HCEC 1CT (cell line): ENCODE measurements around the gene SCN1A.
"Not testable (repeated sequence)": the region's sequence is repeated elsewhere in the genome, so short reads cannot be mapped to it uniquely, and the experiment has no call there.

Source experiments
- DNase-seq: peaks from one replicate; pipeline ENCODE4 v3.0.0-alpha.2; 2017

SCN1A gene

DNA sequence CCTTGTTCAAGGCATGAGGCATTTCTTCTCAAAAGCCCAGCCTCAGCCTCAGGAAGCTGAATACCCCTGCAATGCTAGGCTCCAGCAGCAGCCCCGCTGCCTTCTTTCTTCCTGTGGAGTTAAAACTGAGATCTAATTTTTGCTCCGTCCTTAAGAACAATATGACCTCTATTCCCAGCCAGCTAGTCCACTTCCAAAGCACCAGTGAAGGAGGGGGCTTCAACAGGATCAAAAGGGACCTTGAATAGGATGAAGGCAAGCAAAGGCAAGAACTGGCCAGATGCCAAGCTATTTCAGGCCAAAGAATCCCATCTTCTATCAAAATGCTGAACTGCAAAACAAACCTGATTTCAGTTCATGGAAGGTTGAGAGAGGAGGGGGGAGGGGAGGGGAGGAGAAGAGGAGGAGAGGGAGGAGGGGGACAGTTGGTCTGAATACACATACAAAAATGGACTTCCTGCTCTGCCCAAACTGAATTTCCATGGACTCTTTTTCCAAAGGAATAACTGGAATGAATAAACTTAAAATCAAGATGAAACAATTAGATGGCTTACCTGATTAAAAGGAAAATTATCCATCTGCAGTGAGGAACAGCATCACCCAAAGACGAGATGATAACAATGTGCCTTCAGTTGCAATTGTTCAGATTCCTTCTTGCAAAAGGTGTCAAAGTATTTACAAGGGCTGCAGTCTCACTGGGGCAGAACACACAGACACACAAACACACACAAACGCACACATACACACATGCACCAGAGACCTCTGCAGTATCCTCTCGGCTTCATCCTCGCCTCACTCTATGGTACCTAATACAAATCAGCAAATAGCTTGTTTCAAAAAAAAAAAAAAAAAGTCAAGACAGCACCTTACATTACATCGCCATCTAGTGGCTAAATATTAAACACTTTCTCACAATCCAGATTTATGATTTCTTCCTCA, at the start of gene SCN1A:
Gene SCN1A (minus strand): TSS at position 804 of the 939 bp plus-strand sequence. CDS start 54,399 bp downstream, outside the sequence.
- DNase-seq = peak; percentile 46

DNA sequence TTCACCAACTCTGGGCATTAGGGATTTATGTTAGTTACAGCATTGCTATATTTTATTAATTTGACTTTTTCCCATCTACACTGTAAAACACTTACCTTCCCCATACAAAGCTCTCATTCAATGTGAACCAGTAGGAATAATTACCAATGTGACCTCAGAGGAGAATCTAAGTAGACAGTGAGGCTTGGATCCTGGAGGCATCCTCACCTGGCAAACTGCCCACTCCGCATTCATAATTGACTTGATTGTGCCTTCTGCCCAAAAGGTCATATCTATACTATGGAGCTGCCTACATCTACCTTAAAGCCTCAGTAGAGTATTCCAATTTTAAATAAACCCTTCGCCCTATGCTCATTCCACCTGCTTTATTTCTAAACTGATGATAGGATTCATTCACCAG, 45.4 kb upstream of the SCN1A start:
- no peak for DNase-seq

DNA sequence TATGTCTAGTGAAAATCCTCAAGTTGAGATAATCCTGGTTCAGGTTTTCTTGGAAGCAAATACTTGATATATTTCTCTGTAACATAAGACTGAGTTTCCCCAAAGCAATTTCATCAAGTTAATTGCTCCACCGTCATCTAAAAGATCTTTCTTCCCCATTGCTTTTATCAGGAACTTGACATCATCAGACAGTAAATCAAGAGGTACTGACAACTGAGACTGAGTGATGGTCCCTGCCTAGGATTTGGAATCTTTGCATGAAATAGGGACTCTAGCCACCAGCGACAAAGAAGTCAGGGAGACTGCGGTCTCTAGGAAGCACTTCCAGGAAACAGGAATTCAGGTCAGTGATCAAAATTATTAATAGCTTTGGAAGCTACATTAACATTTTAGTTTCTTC, 43.4 kb upstream of the SCN1A start:
- DNase-seq = no peak

DNA sequence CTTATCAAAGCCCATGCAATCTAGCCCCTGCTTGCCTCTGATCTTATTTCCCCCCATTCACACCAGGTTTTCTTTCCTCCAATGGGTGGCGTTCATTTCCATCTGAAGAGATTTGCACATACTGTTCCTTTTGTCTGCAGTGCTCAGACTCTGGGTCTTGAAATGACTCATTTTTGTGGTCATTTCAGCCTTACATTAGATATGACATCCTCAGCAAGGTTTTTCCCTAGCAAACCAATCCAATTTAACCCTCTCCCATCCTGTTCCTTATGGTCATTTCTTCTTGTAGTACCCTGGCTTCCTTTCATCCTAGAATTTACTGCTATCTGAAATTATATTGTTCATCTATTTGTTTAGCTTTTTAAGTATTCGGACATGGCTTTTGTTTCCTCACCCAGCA, 42.5 kb upstream of the SCN1A start:
- DNase-seq = peak; percentile 60

DNA sequence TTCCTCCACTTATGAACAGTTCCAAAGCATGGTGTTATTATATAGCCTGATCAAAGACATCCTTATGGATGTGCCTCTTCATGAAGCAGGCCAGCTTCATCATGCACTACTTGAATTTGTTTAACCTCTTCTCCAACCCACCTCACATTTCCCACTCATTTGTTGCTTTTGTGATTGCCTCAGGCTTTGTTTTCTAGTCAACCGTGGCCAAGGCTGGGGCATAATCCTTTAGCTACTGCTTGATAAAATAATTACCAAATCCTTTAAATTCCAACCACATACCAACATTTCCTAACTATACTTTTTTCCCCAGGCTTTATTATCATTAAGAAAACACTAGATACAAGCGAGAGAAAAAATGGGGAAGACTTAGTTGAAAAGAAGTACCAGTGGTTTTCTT, 39.6 kb upstream of the SCN1A start:
- no peak for DNase-seq

DNA sequence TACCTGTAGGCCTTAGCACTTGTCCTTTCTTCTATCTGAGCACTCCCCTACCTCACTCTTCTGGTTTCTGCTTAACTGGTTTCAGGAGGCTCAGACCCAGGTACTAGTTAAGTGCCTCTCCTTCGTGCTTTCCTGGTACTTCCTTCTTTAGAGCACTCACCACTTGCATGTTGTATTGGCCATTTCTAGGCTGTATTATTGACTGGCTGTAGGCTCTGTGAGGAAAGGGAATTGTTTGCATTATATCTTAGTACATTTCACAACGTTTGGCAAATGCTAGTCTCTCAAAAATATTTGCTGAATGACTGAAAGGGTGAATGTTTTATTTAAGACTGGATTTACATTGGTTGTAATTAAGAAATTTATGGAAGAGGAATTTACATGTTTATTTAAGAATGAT, 36.0 kb upstream of the SCN1A start:
- peak; percentile 36 for DNase-seq

DNA sequence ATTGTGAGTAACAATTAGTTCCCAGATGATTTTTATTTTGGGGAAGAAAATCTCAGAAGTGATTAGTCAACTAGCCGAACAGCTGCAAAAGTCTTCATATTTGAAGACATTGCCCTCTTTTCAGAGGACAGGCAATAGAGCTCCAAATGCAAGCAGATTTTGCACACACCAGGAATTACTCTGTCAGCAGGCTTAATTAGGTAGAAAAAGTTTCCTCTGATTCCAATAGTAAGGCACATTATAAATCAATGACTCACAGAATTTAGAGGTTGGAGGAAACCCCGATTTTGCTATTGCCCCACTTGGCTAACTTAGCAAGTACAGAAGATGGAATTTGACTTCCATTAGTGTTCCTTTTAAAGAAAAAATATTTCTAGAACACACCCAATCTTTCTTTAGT, 30.7 kb upstream of the SCN1A start:
- DNase-seq = peak; percentile 75

DNA sequence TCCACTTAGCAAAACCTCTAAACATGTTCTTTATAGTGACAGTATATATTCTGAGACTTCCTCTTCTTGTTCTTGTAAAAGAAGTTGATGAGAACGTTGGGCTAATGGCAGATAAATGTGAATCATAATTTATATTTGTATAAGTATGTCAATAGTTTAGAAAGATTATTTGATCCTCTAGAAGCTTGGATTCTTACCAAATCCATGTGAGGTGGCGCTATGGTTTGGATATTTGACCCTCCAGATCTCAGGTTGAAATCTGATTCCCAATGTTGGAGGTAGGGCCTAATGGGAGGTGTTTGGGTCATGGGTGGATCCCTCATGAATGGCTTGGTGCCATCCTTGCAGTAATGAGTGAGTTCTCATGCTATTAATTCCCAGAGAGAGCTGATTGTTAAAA, 29.8 kb upstream of the SCN1A start:
- no peak for DNase-seq

DNA sequence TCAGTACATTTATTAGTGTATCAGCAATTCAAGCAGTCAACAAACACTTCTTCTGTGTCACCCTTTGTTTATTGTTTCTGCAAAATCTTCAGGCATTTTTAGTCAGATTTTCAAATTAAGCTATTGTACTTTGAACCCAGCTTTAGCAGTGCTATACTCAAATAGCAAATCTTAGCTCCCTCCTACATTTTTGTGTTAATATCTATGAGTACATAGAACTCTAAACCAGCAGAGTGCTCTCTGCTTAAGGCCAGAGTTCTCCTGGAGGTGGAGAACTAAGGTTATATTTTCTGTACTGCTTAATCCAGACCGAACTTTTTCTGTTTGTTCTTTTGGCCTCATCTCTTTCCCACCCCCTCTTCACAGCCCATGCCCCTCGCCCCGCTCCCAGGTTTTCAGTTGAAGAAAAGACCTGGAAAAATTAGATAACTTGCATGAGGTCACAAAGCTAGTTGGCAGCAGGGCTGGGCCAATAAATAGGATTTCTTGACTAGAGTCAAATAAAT, 29.2 kb upstream of the SCN1A start:
- no peak for DNase-seq

DNA sequence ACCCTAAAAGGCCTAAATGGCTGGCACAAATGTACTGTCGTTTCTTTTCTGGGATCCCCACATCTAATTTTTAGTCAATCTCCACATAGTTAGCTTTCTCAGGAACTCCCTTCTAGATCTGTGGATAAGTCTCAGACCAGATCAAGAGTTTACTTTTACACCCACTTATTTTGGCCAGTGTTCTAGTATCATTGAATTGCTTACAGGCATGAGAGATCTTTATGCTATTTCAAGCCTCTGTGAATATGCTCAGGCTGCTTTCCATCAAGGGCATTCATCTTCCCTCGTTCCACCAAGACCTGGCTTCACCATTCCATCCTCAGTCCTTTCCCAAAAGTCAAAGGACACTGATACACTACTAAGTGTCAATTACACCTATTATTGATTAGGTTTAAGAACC, 27.8 kb upstream of the SCN1A start:
- DNase-seq = no peak

DNA sequence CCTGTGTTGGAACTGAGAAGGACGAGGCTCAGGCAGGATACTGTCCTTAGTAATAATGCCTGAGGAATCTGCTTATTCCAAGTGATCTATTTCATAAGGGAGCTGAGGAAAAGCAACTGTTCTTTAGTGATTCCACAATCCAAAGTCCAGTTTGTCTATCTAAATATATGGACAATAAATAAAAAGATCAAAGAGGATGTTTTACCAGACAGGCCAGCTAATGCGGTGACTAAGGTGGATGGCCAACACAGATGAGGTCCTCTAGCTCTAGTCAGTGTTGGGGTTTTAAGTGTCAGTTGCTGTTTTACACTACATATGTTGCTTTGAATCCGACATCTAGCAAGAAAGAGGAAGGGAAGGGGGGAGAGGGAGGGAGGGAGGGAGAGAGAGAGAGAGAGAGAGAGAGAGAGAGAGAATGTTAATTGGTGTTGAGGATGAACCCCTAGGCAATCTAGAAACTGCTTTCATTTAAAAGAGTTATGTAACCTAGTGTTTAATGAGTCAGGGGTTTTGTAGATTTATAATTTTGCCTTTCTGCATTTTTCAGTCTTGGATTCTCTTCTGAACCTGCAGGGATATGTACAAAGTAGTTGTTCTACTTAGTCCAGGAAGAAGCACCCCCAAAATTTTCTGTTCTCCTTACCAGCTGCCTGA, 27.0 kb upstream of the SCN1A start:
- no peak for DNase-seq

DNA sequence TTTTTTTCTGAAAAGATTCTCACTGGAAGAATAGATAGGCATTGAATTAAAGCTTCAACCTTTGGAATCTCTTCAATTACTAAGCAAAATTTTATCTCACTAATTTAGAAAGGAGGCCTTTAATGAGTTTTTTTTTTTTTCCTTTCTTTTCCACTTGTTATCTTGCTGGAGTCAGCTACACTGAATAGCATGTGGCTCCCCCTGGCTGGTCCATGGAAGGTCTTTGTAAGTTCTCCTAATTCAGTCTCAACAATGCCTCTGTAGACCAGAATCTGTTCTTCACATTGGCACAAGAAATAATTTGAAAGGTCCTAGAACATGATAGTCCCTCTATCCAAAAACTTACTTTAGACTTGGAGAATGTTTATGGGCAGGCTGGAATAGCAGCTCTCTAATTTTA, 24.2 kb upstream of the SCN1A start:
- DNase-seq = no peak

DNA sequence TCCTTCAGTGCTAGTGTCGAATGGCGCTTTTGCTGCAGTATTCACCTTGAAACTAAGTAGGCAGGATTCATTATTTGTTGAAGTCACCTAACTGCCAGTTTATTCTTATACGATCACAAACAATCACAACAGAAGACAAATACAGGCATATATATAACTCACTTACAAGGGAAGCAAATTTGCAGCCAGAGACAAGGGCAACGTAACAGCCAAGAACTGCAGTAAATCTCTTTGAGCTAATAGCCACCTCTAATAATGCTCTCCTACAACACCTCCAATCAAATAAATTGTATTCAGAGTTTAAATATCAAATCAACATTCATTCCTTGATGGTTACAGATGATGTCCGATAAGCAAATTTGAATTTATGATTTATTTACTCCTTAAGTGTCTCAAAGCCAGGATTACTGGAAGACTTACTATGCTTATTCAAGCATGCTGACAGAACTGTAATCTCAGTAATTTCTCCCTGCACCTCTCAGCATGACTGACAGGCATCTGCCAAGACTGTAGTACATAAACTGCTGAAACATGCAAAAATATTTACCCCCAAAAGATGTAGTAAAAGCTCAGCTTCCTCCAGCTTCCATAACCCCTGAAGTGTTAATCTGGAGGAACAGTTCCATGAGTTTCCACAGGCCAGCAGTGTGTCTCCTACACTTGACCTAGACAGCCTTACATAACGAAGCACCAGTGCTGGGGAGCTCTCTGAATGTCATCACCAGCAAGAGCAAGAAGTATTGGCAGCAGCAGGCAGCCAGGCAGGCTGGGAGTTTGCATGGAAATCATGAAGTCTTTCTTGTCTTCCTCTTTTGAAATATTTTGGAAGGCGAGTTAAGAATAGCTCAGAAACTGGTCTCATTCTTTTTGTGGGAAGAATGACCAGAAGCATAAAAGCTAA, 20.9 kb upstream of the SCN1A start:
- DNase-seq = no peak

DNA sequence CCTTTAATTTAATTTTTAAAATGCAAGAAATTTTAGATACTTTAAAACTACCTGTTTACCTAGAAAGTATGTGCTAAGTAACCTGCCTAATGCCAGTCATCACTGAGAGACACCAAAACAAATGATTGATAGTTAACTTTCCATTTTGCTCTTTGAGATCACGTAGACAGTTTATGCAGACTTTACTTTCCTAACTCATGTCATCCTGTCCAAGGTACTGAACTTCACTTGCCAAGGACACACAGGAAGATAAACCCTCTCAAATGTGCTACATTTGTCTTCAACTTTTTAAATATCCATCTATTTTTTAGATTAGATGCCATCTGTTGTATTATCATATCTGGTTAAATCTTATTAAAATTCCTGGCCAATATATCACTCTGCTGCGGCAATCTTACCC, 20.1 kb upstream of the SCN1A start:
- no peak for DNase-seq

DNA sequence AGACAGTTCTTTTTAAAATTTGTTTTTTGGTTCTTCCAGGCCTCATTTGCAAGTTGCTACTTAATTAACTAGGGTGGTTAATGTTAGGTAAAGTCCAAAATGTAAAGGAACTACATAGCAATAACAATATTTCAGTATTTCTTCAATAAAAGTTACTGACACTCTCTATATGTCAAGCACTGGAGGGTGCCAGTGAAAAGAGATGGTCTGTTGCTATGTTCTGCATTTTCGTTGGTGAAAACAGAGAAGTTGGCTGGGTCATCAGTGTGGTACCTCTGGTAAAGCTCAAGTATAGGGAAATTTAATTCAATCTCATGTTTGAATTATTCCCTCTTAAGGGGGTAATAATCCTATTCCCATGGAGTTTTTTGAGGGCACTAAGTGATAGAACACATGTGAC, 16.3 kb upstream of the SCN1A start:
- no peak for DNase-seq

DNA sequence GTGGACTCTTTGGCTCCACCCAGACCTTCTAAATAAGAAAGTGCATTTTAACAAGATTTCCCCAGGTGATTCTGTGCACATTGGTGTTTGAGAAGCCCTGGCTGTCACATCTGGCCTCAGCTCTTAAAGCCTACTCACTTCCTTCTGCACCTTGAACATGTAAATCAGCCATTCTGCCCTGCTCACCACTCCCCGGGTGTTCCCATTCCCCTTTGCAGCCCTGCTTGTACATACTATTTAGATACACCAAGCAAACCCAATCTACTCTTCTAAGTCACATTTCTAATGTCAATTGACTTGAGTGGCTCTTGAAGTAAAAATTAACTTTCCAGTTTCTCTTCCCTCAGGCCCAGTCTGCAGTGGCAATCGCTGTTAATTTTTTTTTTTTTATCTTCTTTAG, 13.1 kb upstream of the SCN1A start:
- no peak for DNase-seq

DNA sequence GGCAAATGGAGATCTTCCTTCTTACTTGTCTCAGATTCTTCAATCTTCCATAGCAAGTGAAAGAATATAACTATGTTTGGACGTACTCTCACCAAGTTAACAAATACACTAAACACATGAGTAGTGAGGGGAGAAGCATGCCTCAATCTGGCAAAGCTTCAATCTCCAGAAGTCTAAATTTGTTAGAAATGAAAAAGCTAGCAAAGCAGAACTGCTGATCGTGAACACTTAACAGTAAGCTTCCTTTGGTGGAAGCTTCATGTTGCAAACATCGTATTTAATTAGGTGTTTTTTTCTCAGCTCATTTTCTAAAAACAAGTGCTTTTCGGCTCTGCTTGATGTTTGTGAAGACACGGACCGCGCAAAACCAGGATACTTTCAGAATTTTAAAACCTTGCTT, 12.7 kb upstream of the SCN1A start:
- no peak for DNase-seq

DNA sequence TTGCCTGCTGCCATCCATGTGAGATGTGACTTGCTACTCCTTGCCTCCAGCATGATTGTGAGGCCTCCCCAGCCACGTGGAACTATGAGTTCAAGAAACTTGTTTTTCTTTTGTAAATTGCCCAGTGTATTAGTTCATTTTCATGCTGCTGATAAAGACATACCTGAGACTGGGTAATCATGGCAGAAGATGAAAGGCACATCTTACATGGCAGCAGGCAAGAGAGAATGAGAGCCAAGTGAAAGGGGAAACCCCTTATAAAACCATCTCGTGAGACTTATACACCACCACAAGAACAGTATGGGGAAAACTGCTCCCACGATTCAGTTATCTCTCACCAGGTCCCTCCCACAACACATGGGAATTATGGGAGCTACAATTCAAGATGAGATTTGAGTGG, 11.7 kb upstream of the SCN1A start:
- not testable (repeated sequence) for DNase-seq

DNA sequence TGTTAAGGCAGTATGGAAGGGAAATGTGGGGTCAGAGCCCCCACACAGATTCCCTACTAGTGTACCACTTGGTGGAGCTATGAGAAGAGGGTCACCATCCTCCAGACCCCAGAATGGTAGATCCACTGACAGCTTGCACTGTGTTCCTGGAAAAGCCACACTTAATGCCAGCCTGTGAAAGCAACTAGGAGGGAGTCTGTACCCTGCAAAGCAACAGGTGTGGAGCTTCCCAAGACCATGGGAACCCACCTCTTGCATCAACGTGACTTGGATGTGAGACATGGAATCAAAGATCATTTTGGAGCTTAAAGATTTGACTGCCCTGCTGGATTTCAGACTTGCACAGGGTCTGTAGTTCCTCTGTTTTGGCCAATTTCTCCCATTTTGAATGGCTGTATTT, 10.8 kb upstream of the SCN1A start:
- no peak for DNase-seq

DNA sequence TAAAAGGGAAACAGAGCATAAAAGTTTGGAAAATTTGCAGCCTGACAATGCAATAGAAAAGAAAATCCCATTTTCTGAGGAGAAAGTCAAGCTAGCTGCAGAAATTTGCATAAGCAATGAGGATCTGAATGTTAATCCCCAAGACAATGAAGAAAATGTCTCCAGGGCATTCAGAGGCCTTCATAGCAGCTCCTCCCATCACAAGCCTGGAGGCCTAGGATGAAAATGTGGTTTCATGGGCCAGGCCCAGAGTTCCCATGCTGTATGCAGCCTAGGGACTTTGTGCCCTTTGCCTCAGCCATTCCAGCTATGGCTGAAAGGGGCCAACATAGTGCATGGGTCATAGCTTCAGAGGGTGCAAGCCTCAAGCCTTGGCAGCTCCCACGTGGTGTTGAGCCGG, 10.3 kb upstream of the SCN1A start:
- no peak for DNase-seq

DNA sequence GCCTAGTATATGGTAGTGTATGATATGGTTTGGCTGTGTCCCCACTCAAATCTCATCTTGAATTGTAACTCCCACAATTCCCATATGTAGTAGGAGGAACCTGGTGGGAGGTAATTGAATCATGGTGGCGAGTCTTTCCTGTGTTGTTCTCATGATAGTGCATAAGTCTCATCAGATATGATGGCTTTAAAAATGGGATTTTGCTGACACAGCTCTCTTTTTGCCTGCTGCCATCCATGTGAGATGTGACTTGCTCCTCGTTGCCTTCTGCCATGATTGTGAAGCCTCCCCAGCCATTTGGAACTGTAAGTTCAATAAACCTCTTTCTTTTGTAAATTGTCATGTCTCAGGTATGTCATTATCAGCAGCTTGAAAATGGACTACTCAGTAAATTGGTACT, 9.5 kb upstream of the SCN1A start:
- DNase-seq = no peak

DNA sequence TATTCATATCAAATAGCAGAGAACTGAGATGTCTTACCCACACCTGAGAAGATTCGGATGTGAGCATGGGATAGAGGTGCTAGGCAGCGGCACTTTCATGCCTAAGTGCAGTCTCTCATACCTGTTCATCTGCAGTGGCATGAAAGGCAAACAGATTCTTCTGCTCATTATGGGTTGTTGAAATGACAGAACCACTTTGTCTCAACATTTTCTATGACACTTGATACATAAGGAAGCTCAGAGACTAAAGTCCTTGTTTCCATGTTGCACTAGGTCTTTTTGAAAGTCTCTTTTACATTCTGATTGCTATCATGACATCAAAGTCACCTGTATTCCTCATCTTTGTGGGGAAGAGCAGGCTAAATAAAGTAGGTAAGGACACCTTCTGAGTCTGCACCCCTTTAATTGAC, 8.0 kb upstream of the SCN1A start:
- no peak for DNase-seq

DNA sequence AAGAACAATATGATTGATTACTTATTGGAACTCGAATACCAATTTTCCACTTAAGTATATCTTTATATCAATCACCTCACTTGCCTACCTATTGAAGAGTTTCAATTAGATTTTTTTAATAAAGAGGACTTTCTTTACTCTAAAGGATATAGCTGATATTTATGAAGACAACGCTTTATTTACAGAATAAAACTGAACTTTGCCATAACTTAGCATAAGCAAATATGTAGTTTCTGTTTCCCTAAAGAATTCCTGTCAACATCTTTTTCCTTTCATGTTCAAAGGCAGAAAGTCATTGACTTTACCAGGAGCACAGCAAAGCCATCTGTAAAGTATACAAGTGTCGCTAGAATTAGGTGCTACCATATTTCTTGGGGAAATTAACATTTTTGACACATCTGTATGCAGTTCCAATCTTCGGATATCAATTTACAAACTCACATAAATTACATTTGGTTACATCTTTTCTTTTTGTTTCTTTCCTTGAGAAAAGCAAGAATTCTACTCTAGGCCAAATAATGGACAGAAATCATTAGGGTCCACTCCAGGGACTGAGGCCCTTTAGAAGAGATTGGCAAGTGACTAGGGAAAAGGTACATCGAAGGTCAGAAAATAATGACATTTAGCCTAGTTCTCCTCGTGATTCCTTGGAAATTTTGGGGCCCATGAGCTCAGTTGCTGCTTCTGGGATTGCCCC, 7.5 kb upstream of the SCN1A start:
- DNase-seq = no peak
